Measurements from ENCODE around the gene PTDSS2.
"Not testable (repeated sequence)": the region's sequence is repeated elsewhere in the genome, so short reads cannot be mapped to it uniquely, and the experiment has no call there.

The PTDSS2 gene

DNA sequence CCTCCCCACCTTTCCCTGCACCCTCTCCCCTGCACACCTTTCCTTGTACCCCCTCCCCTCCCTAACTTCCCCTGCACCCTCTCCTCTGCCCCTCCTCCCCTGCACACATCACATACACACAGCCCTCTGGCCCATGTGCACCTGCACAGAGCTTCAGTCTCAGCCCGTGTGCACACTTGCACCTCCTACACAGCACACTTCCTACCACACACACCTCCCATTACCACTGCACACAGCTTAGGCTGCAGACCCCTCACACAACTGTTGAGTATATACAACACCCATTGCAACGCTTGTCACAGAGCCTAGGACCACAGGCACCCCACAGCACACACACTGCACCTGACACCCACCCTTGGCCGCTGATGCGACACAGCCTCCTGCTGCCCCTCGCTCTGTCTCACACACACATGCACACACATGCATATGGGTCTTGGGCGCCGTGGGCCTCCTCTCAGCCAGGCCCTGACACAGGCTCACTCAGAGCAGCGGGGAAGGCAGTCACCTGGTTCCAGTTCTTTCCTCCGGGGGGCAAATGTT is 35.7 kb upstream of the PTDSS2 start:
- no peak for DNase-seq (ENCODE audit: low read depth)

DNA sequence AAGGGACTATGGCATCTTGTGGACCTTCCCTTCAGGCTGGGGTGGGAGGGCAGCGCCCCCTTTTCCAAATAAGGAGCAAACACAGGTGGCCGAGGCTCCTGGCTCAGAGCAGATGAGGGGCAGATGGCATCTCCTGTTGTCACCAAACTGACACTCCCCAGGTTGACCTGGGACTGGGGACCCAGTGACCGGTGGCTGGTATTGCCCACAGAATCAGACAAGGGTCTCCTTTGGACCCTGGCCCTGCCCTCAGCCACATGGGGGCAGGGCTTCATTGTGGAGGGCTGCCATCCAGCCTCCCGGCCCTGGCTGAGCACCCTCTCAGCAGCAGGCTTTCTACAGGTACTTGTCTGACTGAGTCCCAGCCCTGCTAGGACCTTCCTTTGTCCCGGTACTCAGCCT is 34.4 kb upstream of the PTDSS2 start:
- no peak for DNase-seq (ENCODE audit: low read depth)

- DNase-seq (ENCODE audit: low read depth): no peak
Observed at GRCh38 chr11:416051-416756, 33.9 kb upstream of the PTDSS2 start.

DNA sequence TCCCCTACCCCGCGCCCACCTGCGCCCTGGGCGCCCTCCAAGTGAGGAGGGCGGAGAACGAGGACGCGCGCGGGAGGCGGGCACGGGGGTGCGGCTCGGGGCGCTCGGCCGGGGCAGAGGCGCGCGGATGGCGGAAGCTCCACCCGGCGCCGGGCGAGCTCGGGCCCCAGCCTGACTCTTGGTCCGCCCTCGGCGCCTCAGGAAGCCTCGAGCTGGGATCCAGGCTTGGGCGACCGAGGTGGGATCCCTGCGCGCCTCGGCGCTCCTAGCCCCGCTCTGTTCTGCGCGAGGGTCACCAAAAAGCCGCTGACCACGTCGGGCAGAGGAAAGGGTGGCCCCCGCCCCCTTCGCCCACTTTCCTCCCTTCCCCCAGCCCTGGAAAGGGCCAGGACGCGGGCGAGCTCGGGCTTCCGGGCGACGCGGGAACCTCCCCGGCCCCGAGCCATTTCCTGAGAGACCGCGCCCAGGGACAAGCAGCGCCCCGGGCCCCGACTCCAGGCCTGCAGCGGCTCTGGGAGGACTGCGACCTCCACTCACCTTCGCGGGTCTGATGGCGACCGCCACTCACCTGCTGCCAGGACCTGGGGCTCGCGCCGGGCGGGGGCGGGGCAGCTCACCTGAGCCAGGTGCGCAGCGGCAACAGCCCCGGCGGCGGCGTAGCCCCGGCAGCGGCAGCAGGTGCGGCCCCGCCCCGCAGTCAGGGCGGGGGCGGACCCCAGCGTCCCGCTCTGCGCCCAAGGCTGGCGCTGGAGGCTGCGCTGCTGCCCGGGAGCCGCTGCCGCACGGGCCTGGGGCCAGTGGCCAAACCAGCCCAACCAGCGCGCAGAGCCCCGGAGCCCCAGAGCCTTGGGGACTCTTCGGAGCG is 33.1 kb upstream of the PTDSS2 start:
- DNase-seq (ENCODE audit: low read depth): peak; percentile 29

DNA sequence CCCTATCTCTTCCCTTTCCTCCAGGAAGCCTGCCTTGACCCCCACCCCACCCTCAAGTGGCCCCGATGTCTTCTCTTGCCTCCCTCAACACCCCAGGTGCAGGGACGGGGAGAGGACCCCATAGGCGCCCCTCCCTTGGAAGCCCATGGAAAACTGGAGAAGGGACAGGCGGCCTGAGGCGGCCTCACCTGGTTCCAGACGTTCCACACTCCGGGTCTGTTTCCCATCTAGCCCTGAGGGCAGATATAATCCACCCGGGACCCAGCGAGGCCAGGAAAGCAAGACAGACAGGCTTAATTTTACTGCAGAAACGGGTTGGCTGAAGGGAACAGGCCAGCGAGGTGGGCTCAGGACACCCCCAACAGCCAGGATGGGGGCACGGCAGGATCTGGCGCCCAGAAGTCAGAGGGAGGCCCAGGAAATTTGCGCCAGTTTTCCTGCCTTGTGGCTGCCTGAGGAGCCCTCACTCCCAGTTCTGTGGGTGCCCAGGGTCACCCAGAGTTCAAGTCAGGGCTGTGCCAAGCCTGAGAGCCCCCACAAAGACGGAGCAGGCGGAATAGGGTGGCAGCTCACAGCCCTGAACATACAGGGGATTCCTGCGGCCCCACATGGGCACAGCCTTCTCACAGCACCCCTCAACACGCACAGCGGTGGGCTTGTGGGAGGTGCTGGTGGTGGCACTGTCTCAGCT is 32.3 kb upstream of the PTDSS2 start:
- DNase-seq (ENCODE audit: low read depth): no peak

DNA sequence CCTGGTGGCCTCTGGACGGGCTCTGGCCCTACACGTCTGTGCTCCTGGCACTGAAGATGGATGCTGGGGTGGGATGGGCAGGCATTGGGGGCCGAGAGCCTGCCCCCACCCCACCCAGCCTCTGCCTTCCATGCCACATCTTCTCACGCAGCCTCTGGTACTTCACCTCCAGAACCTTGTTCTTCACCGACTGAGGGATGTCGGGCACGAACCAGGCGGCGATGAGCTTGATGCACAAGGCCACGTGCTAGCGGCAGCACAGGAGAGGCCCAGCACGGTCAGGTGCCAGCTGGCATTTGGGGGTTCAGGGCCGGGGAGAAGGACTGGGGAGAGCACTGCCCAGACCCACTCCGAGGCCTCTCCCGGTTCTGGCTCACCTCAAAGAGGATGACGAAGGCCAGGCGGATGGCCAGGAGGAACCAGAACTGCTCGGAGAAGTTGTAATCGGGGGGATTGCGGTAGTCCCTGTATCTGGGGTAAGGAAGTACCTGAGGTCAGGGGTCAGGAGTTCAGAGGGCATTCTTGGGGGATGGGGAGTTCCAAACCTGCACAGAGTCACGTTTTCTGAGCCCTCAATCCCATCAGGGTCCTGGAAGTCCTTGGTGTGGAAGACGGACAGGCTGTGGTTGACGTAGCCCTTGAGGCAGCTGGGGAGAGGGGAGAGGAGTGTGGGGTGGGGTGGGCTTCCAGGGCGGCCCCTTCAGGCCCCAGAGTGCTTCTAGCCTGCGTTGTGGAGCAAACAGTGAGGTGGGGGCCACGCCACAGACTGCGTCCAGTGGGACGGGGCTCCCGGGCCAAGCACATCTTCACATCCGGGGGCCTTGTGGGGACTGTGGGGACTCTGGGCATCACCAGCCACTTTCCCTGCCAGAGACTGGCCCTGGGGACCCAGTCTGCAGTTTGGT is 31.5 kb upstream of the PTDSS2 start:
- no peak for DNase-seq (ENCODE audit: low read depth)

GRCh38 chr11:419248-420005 is 30.7 kb upstream of the PTDSS2 start:
- DNase-seq (ENCODE audit: low read depth): no peak

DNA sequence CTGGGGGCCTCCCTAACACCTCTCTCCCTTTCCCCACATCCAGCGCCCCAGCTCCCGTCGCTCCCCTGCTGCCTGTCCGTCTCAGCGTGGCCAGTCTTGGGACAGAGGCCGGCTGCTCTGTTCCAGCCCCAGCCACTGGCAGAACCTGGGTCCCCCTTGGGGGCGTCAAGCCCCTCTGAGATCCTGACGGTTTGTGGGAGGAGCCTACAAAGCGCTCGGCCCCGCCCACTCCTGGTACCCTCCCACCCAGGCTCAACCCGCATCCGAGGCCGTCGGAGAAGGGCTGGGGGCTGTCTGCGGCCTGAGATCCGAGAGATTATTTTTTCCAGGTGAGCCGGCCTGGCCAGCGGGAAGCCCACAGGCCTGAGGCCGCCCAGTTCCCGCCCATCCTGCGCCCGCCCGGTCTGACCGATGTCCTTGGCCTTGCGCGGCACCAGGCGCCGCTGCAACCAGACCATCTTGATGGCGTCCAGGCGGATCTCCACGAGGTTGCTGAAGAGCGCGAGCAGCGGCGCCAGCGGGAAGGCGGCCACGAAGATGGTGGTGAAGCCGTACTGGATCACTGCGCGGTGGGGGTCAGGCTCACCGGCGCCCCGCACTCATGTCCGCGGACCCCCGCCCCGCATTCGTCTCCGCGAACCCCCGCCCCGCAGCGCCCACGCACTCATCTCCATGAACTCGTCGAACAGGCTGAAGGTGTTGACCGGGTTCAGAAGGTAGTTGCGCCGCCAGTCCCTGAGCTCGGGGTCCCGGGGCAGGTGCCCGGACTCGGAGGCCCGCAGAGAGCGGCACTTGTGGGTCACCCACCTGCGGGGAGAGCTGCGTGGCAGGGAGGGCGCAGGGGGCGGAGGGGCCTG is 29.8 kb upstream of the PTDSS2 start:
- DNase-seq (ENCODE audit: low read depth): no peak

DNA sequence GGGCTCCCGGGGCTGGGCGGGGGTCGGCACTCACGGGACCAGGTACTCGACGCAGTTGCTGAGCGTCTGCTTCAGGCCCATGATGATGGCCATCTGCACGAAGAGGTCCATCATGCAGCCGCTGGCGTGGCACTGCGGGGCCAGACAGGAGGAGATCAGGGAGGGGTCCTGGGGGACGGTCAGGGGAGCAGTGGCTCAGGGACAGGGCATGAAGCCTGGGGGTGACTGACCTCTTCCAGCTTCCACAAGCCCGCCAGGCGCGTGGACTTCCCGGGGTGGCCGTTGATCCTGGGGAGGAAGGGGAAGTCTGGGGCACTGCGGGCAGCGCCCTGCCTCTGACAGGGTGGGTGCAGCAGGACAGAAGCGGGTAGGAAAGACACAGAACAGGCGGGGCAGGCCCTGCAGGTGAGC is 29.2 kb upstream of the PTDSS2 start:
- no peak for DNase-seq (ENCODE audit: low read depth)

GRCh38 chr11:422249-422656 is 27.8 kb upstream of the PTDSS2 start:
- DNase-seq (ENCODE audit: low read depth): no peak

- no peak for DNase-seq (ENCODE audit: low read depth)
Observed at GRCh38 chr11:424232-424631, 25.8 kb upstream of the PTDSS2 start.

DNA sequence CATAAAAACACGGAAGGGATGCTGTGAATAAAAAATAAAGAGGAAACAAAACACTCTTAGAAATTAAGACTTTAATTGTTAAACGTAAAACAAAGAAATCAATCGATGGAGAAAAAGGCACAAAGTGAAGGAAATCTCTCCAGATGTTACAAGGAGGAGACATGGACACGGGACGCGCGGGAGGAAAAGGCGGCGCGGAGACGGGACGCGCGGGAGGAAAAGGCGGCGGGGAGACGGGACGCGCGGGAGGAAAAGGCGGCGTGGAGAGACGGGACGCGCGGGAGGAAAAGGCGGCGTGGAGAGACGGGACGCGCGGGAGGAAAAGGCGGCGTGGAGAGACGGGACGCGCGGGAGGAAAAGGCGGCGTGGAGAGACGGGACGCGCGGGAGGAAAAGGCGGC is 25.3 kb upstream of the PTDSS2 start:
- DNase-seq (ENCODE audit: low read depth): not testable (repeated sequence)

GRCh38 chr11:425301-425700 is 24.8 kb upstream of the PTDSS2 start:
- DNase-seq (ENCODE audit: low read depth): no peak

DNA sequence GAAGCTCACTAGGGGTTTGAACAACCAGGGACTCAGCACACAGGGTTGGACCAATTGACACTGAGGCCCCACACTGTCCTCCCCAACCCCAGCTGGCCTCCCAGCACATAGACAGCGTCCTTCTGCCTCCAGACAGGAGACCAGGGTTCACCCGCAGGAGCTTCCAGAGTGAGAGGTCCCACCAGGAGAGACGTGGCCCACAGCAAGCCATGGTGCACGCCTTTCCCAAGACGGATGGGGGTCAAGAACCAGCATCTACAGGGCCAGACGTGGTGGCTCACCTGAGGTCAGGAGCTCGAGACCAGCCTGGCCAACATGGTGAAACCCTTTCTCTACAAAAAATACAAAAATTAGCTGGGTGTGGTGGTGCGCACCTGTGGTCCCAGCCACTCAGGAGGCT is 23.2 kb upstream of the PTDSS2 start:
- no peak for DNase-seq (ENCODE audit: low read depth)

- DNase-seq (ENCODE audit: low read depth): no peak
Observed at GRCh38 chr11:428295-428694, 21.8 kb upstream of the PTDSS2 start.

GRCh38 chr11:429391-429790 is 20.7 kb upstream of the PTDSS2 start:
- DNase-seq (ENCODE audit: low read depth): no peak

DNA sequence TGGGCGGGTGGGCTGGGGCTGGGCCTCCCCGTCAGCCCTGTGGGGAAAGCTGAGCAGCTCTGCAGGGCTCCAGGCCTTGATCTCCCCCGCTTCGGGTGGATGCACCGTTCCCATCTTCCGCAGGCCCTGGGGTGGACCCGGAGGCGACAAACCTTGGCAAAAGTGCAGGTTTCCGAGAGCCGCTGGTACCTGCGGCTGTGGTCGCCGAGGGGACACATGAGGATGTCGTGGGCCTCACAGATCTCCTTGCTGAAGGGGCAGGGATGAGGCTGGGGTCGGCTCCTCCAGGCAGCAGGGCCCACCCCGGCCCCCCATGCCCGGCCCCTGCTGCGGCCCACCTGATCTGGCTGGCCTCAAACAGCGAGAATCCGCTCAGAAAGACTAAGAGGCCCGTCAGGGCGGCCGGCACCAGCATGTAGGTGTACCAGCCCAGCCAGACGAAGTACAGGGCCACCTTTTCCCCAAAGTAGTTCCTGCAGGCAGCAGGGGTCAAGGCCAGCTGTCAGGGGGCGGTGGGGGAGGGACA is 20.1 kb upstream of the PTDSS2 start:
- DNase-seq (ENCODE audit: low read depth): no peak

GRCh38 chr11:431921-432320 is 18.2 kb upstream of the PTDSS2 start:
- DNase-seq (ENCODE audit: low read depth): no peak

DNA sequence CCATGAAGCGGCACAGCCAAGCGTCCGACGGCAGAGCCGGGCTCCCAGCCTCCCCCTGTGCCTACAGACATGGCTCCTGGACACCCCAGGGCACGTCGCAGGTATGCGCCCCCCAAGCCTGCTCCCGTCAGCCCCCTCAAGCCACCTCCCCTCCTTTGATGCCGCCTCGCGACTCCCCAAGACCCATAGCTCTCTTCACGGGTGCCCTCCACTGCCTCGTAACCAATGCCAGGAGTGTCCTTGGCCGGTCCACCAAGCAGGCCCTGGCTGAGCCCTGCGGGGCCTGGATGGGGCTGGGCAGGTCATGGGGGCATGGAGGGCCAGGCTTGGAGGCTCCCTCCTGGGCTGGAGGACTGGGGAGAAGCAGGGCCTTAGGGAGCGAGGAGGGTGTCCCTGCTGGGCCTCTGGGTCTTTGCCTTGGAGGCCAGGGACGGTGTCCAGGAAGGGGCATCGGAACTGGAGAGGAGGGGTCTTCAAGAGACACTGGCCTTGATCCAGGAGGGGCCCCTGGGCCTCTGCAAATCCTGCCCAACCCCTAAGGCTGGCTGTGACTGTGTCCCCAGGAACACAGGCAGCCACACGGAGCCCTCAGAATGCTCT is 17.5 kb upstream of the PTDSS2 start:
- DNase-seq (ENCODE audit: low read depth): no peak
